HEK293 (cell line): ENCODE results near the gene HS6ST3.
"Not testable (repeated sequence)": the region's sequence is repeated elsewhere in the genome, so short reads cannot be mapped to it uniquely, and the experiment has no call there.

ENCODE experiments used
- CTCF ChIA-PET: fragments of 350-600 bp; formaldehyde crosslinking; extraction: SDS; loops from one replicate; lab custom pipeline; 2021; ENCODE audit warnings: antibody characterized with exemption; lab: Yijun Ruan, JAX
- POLR2A ChIA-PET: fragments of 300-600 bp; formaldehyde crosslinking; extraction: SDS; loops from one replicate; lab custom pipeline; 2020; ENCODE audit warnings: antibody characterized with exemption, inconsistent platforms; lab: Yijun Ruan, JAX
- H3K27ac ChIP-seq: fragments of 200-500 bp; sonication (Bioruptor generic); 2 replicates; pipeline ENCODE4 v1.5.1; 2014; ENCODE audit warnings: low read depth, low read length, control low read depth, inconsistent platforms; ENCODE audit errors: extremely low read depth
- H3K36me3 ChIP-seq, 2 experiments: fragments of 200-500 bp in 1 of 2; sonication (Bioruptor generic) in 1 of 2; 1 replicate in 1 of 2; 2 replicates in 1 of 2; pipeline ENCODE4 v1.5.1; 2014 to 2017; ENCODE audit warnings: inconsistent platforms in 2 of 2, low read length in 2 of 2; ENCODE audit not compliant: control insufficient read depth in 2 of 2, insufficient read depth in 1 of 2
- H3K4me1 ChIP-seq: fragments of 200-500 bp; sonication (Bioruptor generic); 2 replicates; pipeline ENCODE4 v1.5.1; 2014; ENCODE audit warnings: mild to moderate bottlenecking, low read length, inconsistent platforms; ENCODE audit not compliant: control insufficient read depth, insufficient read depth
- H3K4me3 ChIP-seq: 2 replicates; pipeline ENCODE4 v1.5.1; 2011; ENCODE audit warnings: low read depth, mild to moderate bottlenecking, control low read depth, low read length, moderate library complexity
- H3K9me3 ChIP-seq: fragments of 200-500 bp; sonication (Bioruptor generic); 2 replicates; pipeline ENCODE4 v1.5.1; 2014; ENCODE audit warnings: low read depth, low read length, inconsistent platforms; ENCODE audit not compliant: control insufficient read depth, insufficient read depth
- GFI1B ChIP-seq: fragments of 450-650 bp; formaldehyde crosslinking; IDR thresholded peaks from 2 replicates; pipeline ENCODE4 v1.5.1; 2016; ENCODE audit warnings: missing biosample characterization, missing genetic modification characterization
- INSM2 ChIP-seq: fragments of 450-650 bp; formaldehyde crosslinking; IDR thresholded peaks from 2 replicates; pipeline ENCODE4 v1.5.1; 2016; ENCODE audit warnings: missing biosample characterization, missing genetic modification characterization
- KLF17 ChIP-seq: fragments of 450-650 bp; formaldehyde crosslinking; IDR thresholded peaks from 2 replicates; pipeline ENCODE4 v1.5.1; 2016; ENCODE audit warnings: missing biosample characterization, missing genetic modification characterization
- MEIS1 ChIP-seq: sonication (generic); formaldehyde crosslinking; IDR thresholded peaks from 2 replicates; pipeline ENCODE4 v1.8.1; 2022; ENCODE audit warnings: missing genetic modification reagents, mild to moderate bottlenecking, borderline replicate concordance
- MYNN ChIP-seq: fragments of 450-650 bp; formaldehyde crosslinking; IDR thresholded peaks from 2 replicates; pipeline ENCODE4 v1.5.1; 2016; ENCODE audit warnings: missing biosample characterization, missing genetic modification characterization, borderline replicate concordance
- ZBTB20 ChIP-seq: fragments of 450-650 bp; formaldehyde crosslinking; IDR thresholded peaks from 2 replicates; pipeline ENCODE4 v1.5.1; 2016; ENCODE audit warnings: missing biosample characterization, missing genetic modification characterization
- ZNF138 ChIP-seq: fragments of 450-650 bp; formaldehyde crosslinking; IDR thresholded peaks from 2 replicates; pipeline ENCODE4 v1.5.1; 2016; ENCODE audit warnings: missing biosample characterization, missing genetic modification characterization, borderline replicate concordance
- ZNF140 ChIP-seq: fragments of 450-650 bp; formaldehyde crosslinking; IDR thresholded peaks from 2 replicates; pipeline ENCODE4 v1.5.1; 2016; ENCODE audit warnings: missing biosample characterization, missing genetic modification characterization
- ZNF146 ChIP-seq: fragments of 450-650 bp; formaldehyde crosslinking; IDR thresholded peaks from 2 replicates; pipeline ENCODE4 v1.5.1; 2016; ENCODE audit warnings: missing biosample characterization, missing genetic modification characterization
- ZNF214 ChIP-seq: fragments of 450-650 bp; formaldehyde crosslinking; IDR thresholded peaks from 2 replicates; pipeline ENCODE4 v1.5.1; 2017; ENCODE audit warnings: missing biosample characterization, mild to moderate bottlenecking, missing genetic modification characterization, borderline replicate concordance
- ZNF292 ChIP-seq: fragments of 450-650 bp; formaldehyde crosslinking; IDR thresholded peaks from 2 replicates; pipeline ENCODE4 v1.5.1; 2016; ENCODE audit warnings: low read depth, missing biosample characterization, missing genetic modification characterization, borderline replicate concordance
- ZNF37A ChIP-seq: fragments of 450-650 bp; IDR thresholded peaks from 2 replicates; pipeline ENCODE4 v1.5.1; 2018; ENCODE audit warnings: missing biosample characterization, missing genetic modification characterization
- ZNF404 ChIP-seq: fragments of 450-650 bp; formaldehyde crosslinking; IDR thresholded peaks from 2 replicates; pipeline ENCODE4 v1.5.1; 2017; ENCODE audit warnings: missing biosample characterization, missing genetic modification characterization
- ZNF654 ChIP-seq: fragments of 450-650 bp; formaldehyde crosslinking; IDR thresholded peaks from 2 replicates; pipeline ENCODE4 v1.5.1; 2016; ENCODE audit warnings: low read depth, missing biosample characterization, missing genetic modification characterization
- ZNF747 ChIP-seq: fragments of 450-650 bp; formaldehyde crosslinking; IDR thresholded peaks from 2 replicates; pipeline ENCODE4 v1.5.1; 2016; ENCODE audit warnings: missing biosample characterization, missing genetic modification characterization
- ZNF776 ChIP-seq: fragments of 450-650 bp; formaldehyde crosslinking; IDR thresholded peaks from 2 replicates; pipeline ENCODE4 v1.5.0; 2017; ENCODE audit warnings: missing biosample characterization, missing genetic modification characterization, borderline replicate concordance
- ZNF843 ChIP-seq: fragments of 450-650 bp; formaldehyde crosslinking; IDR thresholded peaks from 2 replicates; pipeline ENCODE4 v1.5.1; 2016; ENCODE audit warnings: missing biosample characterization, missing genetic modification characterization
- TF ChIP-seq, protein P1 (sequence below): fragments of 450-650 bp; formaldehyde crosslinking; IDR thresholded peaks from 2 replicates; pipeline ENCODE4 v1.5.1; 2016; ENCODE audit warnings: missing biosample characterization, missing genetic modification characterization, borderline replicate concordance

HS6ST3 gene

DNA sequence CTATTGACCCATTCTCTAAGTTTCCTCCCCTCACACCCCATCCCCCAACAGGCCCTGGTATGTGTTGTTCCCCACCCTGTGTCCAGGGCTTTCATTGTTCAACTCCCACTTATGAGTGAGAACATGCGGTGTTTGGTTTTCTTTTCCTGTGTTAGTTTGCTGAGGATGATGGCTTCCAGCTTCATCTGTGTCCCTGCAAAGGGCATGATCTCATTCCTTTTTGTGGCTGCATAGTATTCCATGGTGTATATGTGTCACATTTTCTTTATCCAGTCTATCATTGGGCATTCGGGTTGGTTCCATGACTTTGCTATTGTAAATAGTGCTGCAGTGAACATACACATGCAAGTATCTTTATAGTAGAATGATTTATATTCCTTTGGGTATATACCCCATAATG, 25.5 kb downstream of the HS6ST3 start:
- peak; percentile 91 for TF ChIP-seq ZNF146 (tag by site-specific recombination)
- TF ChIP-seq, all 188 proteins: peak for 1; not testable (repeated sequence) for 187
- H3K9me3 ChIP-seq, H3K4me1 ChIP-seq, H3K36me3 ChIP-seq, H3K27ac ChIP-seq, H3K4me3 ChIP-seq, POLR2A ChIA-PET, CTCF ChIA-PET: not testable (repeated sequence)

GRCh38 chr13:96119921-96120320, 30.0 kb downstream of the HS6ST3 start:
- POLR2A ChIA-PET = no interaction called here
- H3K4me1 ChIP-seq = no peaks in the 10 kb centered on the region; the same call in 1 of the 2 replicates
- CTCF ChIA-PET = interaction anchor here (0.5 kb wide), 1 partner anchor 115 kb away, joined by 3 read pairs; no protein-coding TSS in a partner anchor
- H3K27ac ChIP-seq = no peak overlapping the region
- H3K9me3 ChIP-seq = no peaks in the 10 kb centered on the region
- H3K4me3 ChIP-seq = no peak overlapping the region
- no peak for TF ChIP-seq MYNN (tag by site-specific recombination)
- no peak for TF ChIP-seq ZNF747
- TF ChIP-seq ZNF214 (tag by site-specific recombination) = no peak
- TF ChIP-seq ZNF37A (tag by site-specific recombination) = no peak
- no peak for TF ChIP-seq INSM2
- no peak for TF ChIP-seq ZNF140 (tag by site-specific recombination)
- no peaks in the 10 kb centered on the region for H3K36me3 ChIP-seq

DNA sequence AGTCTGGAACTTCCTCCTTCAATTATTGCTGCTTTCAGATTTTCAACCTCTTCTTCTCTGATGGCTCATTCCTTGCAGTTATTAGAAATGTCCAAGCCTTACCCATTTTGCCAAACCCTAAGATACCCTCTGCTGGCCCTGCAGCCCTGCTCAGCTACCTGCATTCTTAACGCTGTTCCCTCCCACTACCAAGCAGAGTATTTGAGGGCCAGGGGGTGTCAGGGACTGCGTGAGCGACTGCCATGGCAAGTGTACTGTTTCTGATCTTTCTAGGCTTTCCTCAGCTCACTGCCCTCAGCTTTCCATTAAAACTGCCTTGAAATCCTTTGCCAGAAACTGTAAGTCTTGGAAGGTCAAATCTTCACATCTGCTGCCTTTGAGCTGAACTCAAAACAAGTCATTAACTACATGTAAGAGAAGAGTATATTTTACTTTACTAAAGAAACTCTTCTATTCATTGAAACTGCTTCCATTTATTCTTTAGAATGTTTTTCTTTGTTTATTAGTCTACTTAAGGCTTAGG, 41.0 kb downstream of the HS6ST3 start:
- Histone ChIP-seq H3K4me1 (no peaks in the 10 kb centered on the region; the same call in 1 of the 2 replicates), H3K4me3 (no peak overlapping the region), H3K27ac (no peak overlapping the region), H3K36me3 (no peaks in the 10 kb centered on the region), H3K9me3 (no peaks in the 10 kb centered on the region)
- CTCF ChIA-PET = no interaction called here
- POLR2A ChIA-PET = no interaction called here
- TF ChIP-seq MEIS1 (CRISPR knock-in tag) (no peak), ZNF292 (no peak), ZNF843 (no peak), ZBTB20 (tag by site-specific recombination) (no peak), INSM2 (no peak), ZNF138 (no peak)

GRCh38 chr13:96141032-96141431, 51.1 kb downstream of the HS6ST3 start:
- H3K27ac ChIP-seq = no peak overlapping the region
- no peaks in the 10 kb centered on the region for H3K4me1 ChIP-seq
- POLR2A ChIA-PET = no interaction called here
- CTCF ChIA-PET = interaction anchor here (0.7 to 1.2 kb wide), 6 partner anchors 37 to 1546 kb away, joined by 3 to 4 read pairs (median 4); no protein-coding TSS in a partner anchor
- no peaks in the 10 kb centered on the region for H3K36me3 ChIP-seq
- H3K4me3 ChIP-seq = no peak overlapping the region
- H3K9me3 ChIP-seq = no peaks in the 10 kb centered on the region
- TF ChIP-seq ZNF654 = no peak
- TF ChIP-seq ZNF404 (tag by site-specific recombination) = no peak
- no peak for TF ChIP-seq KLF17 (tag by site-specific recombination)
- TF ChIP-seq ZNF776 (tag by site-specific recombination) = no peak
- TF ChIP-seq, protein P1, sequence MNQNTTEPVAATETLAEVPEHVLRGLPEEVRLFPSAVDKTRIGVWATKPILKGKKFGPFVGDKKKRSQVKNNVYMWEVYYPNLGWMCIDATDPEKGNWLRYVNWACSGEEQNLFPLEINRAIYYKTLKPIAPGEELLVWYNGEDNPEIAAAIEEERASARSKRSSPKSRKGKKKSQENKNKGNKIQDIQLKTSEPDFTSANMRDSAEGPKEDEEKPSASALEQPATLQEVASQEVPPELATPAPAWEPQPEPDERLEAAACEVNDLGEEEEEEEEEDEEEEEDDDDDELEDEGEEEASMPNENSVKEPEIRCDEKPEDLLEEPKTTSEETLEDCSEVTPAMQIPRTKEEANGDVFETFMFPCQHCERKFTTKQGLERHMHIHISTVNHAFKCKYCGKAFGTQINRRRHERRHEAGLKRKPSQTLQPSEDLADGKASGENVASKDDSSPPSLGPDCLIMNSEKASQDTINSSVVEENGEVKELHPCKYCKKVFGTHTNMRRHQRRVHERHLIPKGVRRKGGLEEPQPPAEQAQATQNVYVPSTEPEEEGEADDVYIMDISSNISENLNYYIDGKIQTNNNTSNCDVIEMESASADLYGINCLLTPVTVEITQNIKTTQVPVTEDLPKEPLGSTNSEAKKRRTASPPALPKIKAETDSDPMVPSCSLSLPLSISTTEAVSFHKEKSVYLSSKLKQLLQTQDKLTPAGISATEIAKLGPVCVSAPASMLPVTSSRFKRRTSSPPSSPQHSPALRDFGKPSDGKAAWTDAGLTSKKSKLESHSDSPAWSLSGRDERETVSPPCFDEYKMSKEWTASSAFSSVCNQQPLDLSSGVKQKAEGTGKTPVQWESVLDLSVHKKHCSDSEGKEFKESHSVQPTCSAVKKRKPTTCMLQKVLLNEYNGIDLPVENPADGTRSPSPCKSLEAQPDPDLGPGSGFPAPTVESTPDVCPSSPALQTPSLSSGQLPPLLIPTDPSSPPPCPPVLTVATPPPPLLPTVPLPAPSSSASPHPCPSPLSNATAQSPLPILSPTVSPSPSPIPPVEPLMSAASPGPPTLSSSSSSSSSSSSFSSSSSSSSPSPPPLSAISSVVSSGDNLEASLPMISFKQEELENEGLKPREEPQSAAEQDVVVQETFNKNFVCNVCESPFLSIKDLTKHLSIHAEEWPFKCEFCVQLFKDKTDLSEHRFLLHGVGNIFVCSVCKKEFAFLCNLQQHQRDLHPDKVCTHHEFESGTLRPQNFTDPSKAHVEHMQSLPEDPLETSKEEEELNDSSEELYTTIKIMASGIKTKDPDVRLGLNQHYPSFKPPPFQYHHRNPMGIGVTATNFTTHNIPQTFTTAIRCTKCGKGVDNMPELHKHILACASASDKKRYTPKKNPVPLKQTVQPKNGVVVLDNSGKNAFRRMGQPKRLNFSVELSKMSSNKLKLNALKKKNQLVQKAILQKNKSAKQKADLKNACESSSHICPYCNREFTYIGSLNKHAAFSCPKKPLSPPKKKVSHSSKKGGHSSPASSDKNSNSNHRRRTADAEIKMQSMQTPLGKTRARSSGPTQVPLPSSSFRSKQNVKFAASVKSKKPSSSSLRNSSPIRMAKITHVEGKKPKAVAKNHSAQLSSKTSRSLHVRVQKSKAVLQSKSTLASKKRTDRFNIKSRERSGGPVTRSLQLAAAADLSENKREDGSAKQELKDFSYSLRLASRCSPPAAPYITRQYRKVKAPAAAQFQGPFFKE (tag by site-specific recombination) = no peak
- TF ChIP-seq ZNF292 = no peak
- no peak for TF ChIP-seq GFI1B
